ENCODE data around the gene ADAMTSL3.

ADAMTSL3 gene

DNA sequence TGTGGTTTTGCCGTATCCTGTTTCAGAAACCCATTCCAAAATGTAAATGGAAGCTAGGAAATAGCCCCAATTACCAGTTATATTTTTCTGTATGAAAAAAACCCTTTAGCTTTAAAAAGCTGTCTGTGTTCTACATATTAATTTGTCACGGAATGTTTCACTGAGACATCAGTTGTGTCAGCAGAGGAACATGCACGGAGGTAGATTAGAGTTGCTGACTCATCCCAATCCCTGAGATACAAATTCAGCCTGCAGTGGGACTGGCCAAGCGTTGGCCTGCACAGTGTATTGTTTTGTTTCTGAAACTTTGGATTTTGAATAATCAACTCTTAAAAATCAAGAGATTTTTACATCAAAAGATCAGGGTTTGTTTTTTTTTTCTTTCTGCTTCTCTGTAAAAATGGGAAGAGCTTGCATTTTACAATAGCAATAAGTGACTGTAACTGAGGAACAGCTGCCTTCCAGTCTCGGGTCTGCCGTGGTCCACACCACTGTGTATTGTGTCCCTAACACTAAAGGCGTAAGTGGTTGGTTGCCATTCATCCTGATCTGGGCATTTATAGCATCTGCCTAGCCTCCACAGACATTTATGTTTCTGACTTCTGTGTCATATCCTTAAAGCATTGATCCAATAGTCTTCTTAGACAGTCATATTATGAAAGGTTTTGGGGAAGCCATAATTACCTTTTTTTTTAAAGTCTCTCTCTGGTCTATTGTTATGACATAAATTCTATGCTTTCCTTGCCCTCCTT, 218.1 kb downstream of the ADAMTSL3 start:
- no peaks in the 10 kb centered on the region for H3K79me2 ChIP-seq (ENCODE audit: control insufficient read depth, low read length)
- no peak for TF ChIP-seq CTCF (IDR thresholded peaks at IDR 0.05; ENCODE audit: low read depth, low read length, poor library complexity, severe bottlenecking)
- no peak for TF ChIP-seq EZH2phosphoT487 (IDR thresholded peaks at IDR 0.05; ENCODE audit: borderline replicate concordance, low read length)
- no peak overlapping the region for H3K4me2 ChIP-seq (ENCODE audit: low read length)
- no peaks in the 10 kb centered on the region for H3K27me3 ChIP-seq (ENCODE audit: control insufficient read depth, low read length)
- no peaks in the 10 kb centered on the region for H3K9me2 ChIP-seq (replicated peaks; ENCODE audit: control insufficient read depth, low read length)
- H3K4me3 ChIP-seq (ENCODE audit: low read length) = no peak overlapping the region
- no peaks in the 10 kb centered on the region for H3K36me3 ChIP-seq (ENCODE audit: control insufficient read depth, low read length)
- no peaks in the 10 kb centered on the region for H3F3A ChIP-seq (ENCODE audit: control insufficient read depth, insufficient read depth)
- H4K20me1 ChIP-seq (ENCODE audit: control insufficient read depth, insufficient read depth, low read depth, low read length) = no peaks in the 10 kb centered on the region
- no peaks in the 10 kb centered on the region for H3K4me1 ChIP-seq (ENCODE audit: control insufficient read depth, low read length)
- H3K27ac ChIP-seq (ENCODE audit: low read depth, low read length) = no peak overlapping the region
- no peaks in the 10 kb centered on the region for H3K9me3 ChIP-seq (ENCODE audit: control insufficient read depth, insufficient read depth, low read length)

DNA sequence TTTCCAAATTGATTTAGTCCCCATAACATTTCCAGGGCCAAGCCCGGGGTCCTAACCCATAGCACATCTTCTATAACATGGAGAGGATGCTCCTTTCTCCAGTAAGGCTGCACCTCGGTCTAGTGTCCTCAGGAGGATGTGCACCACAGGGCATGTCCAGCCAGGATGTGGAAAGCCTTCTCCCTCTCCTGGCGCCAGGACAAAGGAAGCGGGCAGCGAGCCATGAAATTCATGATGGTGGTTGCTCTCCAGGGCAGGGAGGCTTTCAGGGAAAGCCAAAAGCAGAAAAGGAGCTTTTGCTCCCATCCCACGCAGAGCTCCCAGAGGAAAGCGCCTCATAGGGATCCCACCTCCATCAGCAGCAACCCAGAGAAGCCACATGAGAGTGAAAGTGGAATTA, 220.0 kb downstream of the ADAMTSL3 start:
- Histone ChIP-seq H3K4me2 (ENCODE audit: low read length) (no peak overlapping the region), H3K79me2 (ENCODE audit: control insufficient read depth, low read length) (no peaks in the 10 kb centered on the region), H3K27ac (ENCODE audit: low read depth, low read length) (no peak overlapping the region), H3K27me3 (ENCODE audit: control insufficient read depth, low read length) (no peaks in the 10 kb centered on the region), H3K4me3 (ENCODE audit: low read length) (no peak overlapping the region), H4K20me1 (ENCODE audit: control insufficient read depth, insufficient read depth, low read depth, low read length) (no peaks in the 10 kb centered on the region), H3K4me1 (ENCODE audit: control insufficient read depth, low read length) (no peaks in the 10 kb centered on the region), H3F3A (ENCODE audit: control insufficient read depth, insufficient read depth) (no peaks in the 10 kb centered on the region), H3K9me2 (replicated peaks; ENCODE audit: control insufficient read depth, low read length) (no peaks in the 10 kb centered on the region), H3K9me3 (ENCODE audit: control insufficient read depth, insufficient read depth, low read length) (no peaks in the 10 kb centered on the region), H3K36me3 (ENCODE audit: control insufficient read depth, low read length) (no peaks in the 10 kb centered on the region)
- TF ChIP-seq CTCF (IDR thresholded peaks at IDR 0.05; ENCODE audit: low read depth, low read length, poor library complexity, severe bottlenecking) = no peak
- TF ChIP-seq EZH2phosphoT487 (IDR thresholded peaks at IDR 0.05; ENCODE audit: borderline replicate concordance, low read length) = no peak

- Histone ChIP-seq H3K36me3 (ENCODE audit: control insufficient read depth, low read length) (no peaks in the 10 kb centered on the region), H3K9me3 (ENCODE audit: control insufficient read depth, insufficient read depth, low read length) (no peaks in the 10 kb centered on the region), H3K4me2 (ENCODE audit: low read length) (no peak overlapping the region), H3K79me2 (ENCODE audit: control insufficient read depth, low read length) (no peaks in the 10 kb centered on the region), H3K9me2 (replicated peaks; ENCODE audit: control insufficient read depth, low read length) (no peaks in the 10 kb centered on the region), H3K4me1 (ENCODE audit: control insufficient read depth, low read length) (no peaks in the 10 kb centered on the region), H3K4me3 (ENCODE audit: low read length) (no peak overlapping the region), H3F3A (ENCODE audit: control insufficient read depth, insufficient read depth) (no peaks in the 10 kb centered on the region), H3K27ac (ENCODE audit: low read depth, low read length) (no peak overlapping the region), H4K20me1 (ENCODE audit: control insufficient read depth, insufficient read depth, low read depth, low read length) (no peaks in the 10 kb centered on the region), H3K27me3 (ENCODE audit: control insufficient read depth, low read length) (no peaks in the 10 kb centered on the region)
- TF ChIP-seq CTCF (IDR thresholded peaks at IDR 0.05; ENCODE audit: low read depth, low read length, poor library complexity, severe bottlenecking) (no peak), EZH2phosphoT487 (IDR thresholded peaks at IDR 0.05; ENCODE audit: borderline replicate concordance, low read length) (no peak)
These were observed 226.6 kb downstream of the ADAMTSL3 start for GRCh38 chr15:83880529-83880928.
